NCI-H1930 (cell line): ENCODE measurements around the gene IL4.
"Not testable (repeated sequence)": the region's sequence is repeated elsewhere in the genome, so short reads cannot be mapped to it uniquely, and the experiment has no call there.

Source experiments
- DNase-seq, 2 experiments: peaks; one replicate each; lab custom pipeline; 2025; lab: John Stamatoyannopoulos, UW

Gene IL4

GRCh38 chr5:132673939-132674630 lies at the start of gene IL4:
IL4 (plus strand) TSS chr5:132673989; CDS start chr5:132674051, 62 bp downstream.
- no peak for DNase-seq

GRCh38 chr5:132627470-132627869 lies 46.3 kb upstream of the IL4 start:
- no peak for DNase-seq

GRCh38 chr5:132628814-132629213 lies 45.0 kb upstream of the IL4 start:
- no peak for DNase-seq

GRCh38 chr5:132629230-132629944 lies 44.4 kb upstream of the IL4 start:
- DNase-seq = no peak

- DNase-seq = not testable (repeated sequence)
Observed at GRCh38 chr5:132633587-132633986, 40.2 kb upstream of the IL4 start.

GRCh38 chr5:132635873-132636272 lies 37.9 kb upstream of the IL4 start:
- DNase-seq = no peak

GRCh38 chr5:132637241-132637640 lies 36.5 kb upstream of the IL4 start:
- no peak for DNase-seq

- no peak for DNase-seq
Observed at GRCh38 chr5:132639706-132640130, 34.1 kb upstream of the IL4 start.

GRCh38 chr5:132640613-132641012 lies 33.2 kb upstream of the IL4 start:
- no peak for DNase-seq

GRCh38 chr5:132641241-132641723 lies 32.5 kb upstream of the IL4 start:
- no peak for DNase-seq

GRCh38 chr5:132641841-132642240 lies 31.9 kb upstream of the IL4 start:
- no peak for DNase-seq

GRCh38 chr5:132644177-132644576 lies 29.6 kb upstream of the IL4 start:
- no peak for DNase-seq

GRCh38 chr5:132646583-132647266 lies 27.1 kb upstream of the IL4 start:
- no peak for DNase-seq

GRCh38 chr5:132647473-132647872 lies 26.3 kb upstream of the IL4 start:
- no peak for DNase-seq

- no peak for DNase-seq
Observed at GRCh38 chr5:132648355-132648754, 25.4 kb upstream of the IL4 start.

GRCh38 chr5:132651838-132652469 lies 21.8 kb upstream of the IL4 start:
- DNase-seq = no peak

GRCh38 chr5:132653716-132654115 lies 20.1 kb upstream of the IL4 start:
- no peak for DNase-seq

GRCh38 chr5:132655821-132656773 lies 17.7 kb upstream of the IL4 start:
- peak in 1 of 2 experiments; percentile 3 for DNase-seq

GRCh38 chr5:132656774-132657355 lies 16.9 kb upstream of the IL4 start:
- no peak for DNase-seq

GRCh38 chr5:132657676-132658380 lies 16.0 kb upstream of the IL4 start, which contains the start of gene IL13:
IL13 (plus strand) TSS chr5:132658173; CDS start chr5:132658187, 14 bp downstream.
- DNase-seq = no peak
